ENCODE results near the gene FNBP1L.

The FNBP1L gene

GRCh38 chr1:93592551-93592949 is 144.6 kb downstream of the FNBP1L start:
- DNase-seq (ENCODE audit: low spot score), result no peak

GRCh38 chr1:93593854-93594602 is 146.1 kb downstream of the FNBP1L start:
- no peak for DNase-seq (ENCODE audit: low spot score)

GRCh38 chr1:93594603-93594880 is 146.6 kb downstream of the FNBP1L start:
- no peak for DNase-seq (ENCODE audit: low spot score)

GRCh38 chr1:93595266-93595665 is 147.3 kb downstream of the FNBP1L start:
- no peak for DNase-seq (ENCODE audit: low spot score)

GRCh38 chr1:93595743-93596142 is 147.8 kb downstream of the FNBP1L start:
- DNase-seq (ENCODE audit: low spot score), result no peak

- no peak for DNase-seq (ENCODE audit: low spot score)
Measured at GRCh38 chr1:93596329-93597089, 148.6 kb downstream of the FNBP1L start.

GRCh38 chr1:93597709-93598108 is 149.8 kb downstream of the FNBP1L start:
- DNase-seq (ENCODE audit: low spot score), result no peak

GRCh38 chr1:93598396-93598795 is 150.5 kb downstream of the FNBP1L start:
- no peak for DNase-seq (ENCODE audit: low spot score)

- DNase-seq (ENCODE audit: low spot score), result no peak
Measured at GRCh38 chr1:93598861-93599439, 151.0 kb downstream of the FNBP1L start.

- DNase-seq (ENCODE audit: low spot score), result no peak
Measured at GRCh38 chr1:93599479-93599878, 151.6 kb downstream of the FNBP1L start.

GRCh38 chr1:93600663-93601062 is 152.7 kb downstream of the FNBP1L start:
- DNase-seq (ENCODE audit: low spot score), result no peak

GRCh38 chr1:93601686-93602085 is 153.8 kb downstream of the FNBP1L start:
- DNase-seq (ENCODE audit: low spot score), result no peak

- DNase-seq (ENCODE audit: low spot score), result no peak
Measured at GRCh38 chr1:93602101-93602500, 154.2 kb downstream of the FNBP1L start.

GRCh38 chr1:93603106-93603505 is 155.2 kb downstream of the FNBP1L start:
- DNase-seq (ENCODE audit: low spot score), result no peak

GRCh38 chr1:93603601-93604000 is 155.7 kb downstream of the FNBP1L start:
- DNase-seq (ENCODE audit: low spot score), result no peak
